Ishikawa (cell line): ENCODE measurements around the gene HSD11B1.

Experiments
- CEBPB ChIP-seq: IDR thresholded peaks from 2 replicates; pipeline ENCODE4 v1.6.1; 2012
- CREB1 ChIP-seq: IDR thresholded peaks from 2 replicates; pipeline ENCODE4 v1.6.1; 2012; ENCODE audit warnings: low read depth
- EGR1 ChIP-seq: IDR thresholded peaks from 2 replicates; pipeline ENCODE4 v1.6.1; 2012
- EP300 ChIP-seq: IDR thresholded peaks from 2 replicates; pipeline ENCODE4 v1.6.1; 2012; ENCODE audit warnings: borderline replicate concordance
- FOXM1 ChIP-seq: IDR thresholded peaks from 2 replicates; pipeline ENCODE4 v1.6.1; 2012; ENCODE audit warnings: low read depth, borderline replicate concordance
- NFIC ChIP-seq: IDR thresholded peaks from 2 replicates; pipeline ENCODE4 v1.6.1; 2012
- RAD21 ChIP-seq: IDR thresholded peaks from 2 replicates; pipeline ENCODE4 v1.6.1; 2012; ENCODE audit warnings: low read depth
- TAF1 ChIP-seq: IDR thresholded peaks from 2 replicates; pipeline ENCODE4 v1.6.1; 2012; ENCODE audit warnings: low read depth, mild to moderate bottlenecking
- TCF12 ChIP-seq: IDR thresholded peaks from 2 replicates; pipeline ENCODE4 v1.6.1; 2012; ENCODE audit warnings: low read depth
- TEAD4 ChIP-seq: IDR thresholded peaks from 2 replicates; pipeline ENCODE4 v1.6.1; 2012
- YY1 ChIP-seq: IDR thresholded peaks from 2 replicates; pipeline ENCODE4 v1.6.1; 2012; ENCODE audit warnings: low read depth
- ZBTB7A ChIP-seq: IDR thresholded peaks from 2 replicates; pipeline ENCODE4 v1.6.1; 2012; ENCODE audit warnings: low read depth
- TF ChIP-seq, protein P1 (sequence below): IDR thresholded peaks from 2 replicates; pipeline ENCODE4 v1.6.1; 2012
- TF ChIP-seq, protein P2 (sequence below): IDR thresholded peaks from 2 replicates; pipeline ENCODE4 v1.6.1; 2012; ENCODE audit warnings: low read depth, mild to moderate bottlenecking
- TF ChIP-seq, protein P3 (sequence below): IDR thresholded peaks from 2 replicates; pipeline ENCODE4 v1.6.1; 2012

The HSD11B1 gene

DNA sequence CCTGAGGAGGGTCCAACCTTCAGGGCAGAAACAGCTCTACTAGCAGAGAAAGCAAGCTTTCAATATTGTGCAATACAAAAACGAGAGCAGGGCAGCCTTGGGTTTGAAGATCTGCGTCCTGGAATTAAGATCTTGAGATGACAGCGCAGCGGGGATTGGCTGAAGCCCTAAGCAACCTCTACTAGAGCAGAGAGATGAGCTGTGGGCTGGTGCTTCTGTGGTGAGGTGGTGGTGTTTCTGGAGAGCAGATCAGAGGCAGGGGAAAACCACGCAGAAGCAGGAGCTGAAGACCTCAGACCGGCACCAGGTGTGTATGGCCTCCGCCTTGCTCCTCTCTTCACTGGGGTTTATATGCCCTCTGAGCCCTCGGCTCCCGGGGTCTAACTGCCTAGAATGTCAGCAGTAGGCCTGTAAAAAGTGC is 63.7 kb downstream of the HSD11B1 start:
- TF ChIP-seq TCF12 (no peak), ZBTB7A (no peak), NFIC (no peak), CEBPB (no peak), EP300 (no peak), CREB1 (no peak), EGR1 (no peak)
- TF ChIP-seq, protein P1, sequence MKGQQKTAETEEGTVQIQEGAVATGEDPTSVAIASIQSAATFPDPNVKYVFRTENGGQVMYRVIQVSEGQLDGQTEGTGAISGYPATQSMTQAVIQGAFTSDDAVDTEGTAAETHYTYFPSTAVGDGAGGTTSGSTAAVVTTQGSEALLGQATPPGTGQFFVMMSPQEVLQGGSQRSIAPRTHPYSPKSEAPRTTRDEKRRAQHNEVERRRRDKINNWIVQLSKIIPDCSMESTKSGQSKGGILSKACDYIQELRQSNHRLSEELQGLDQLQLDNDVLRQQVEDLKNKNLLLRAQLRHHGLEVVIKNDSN = no peak
- TF ChIP-seq, protein P2, sequence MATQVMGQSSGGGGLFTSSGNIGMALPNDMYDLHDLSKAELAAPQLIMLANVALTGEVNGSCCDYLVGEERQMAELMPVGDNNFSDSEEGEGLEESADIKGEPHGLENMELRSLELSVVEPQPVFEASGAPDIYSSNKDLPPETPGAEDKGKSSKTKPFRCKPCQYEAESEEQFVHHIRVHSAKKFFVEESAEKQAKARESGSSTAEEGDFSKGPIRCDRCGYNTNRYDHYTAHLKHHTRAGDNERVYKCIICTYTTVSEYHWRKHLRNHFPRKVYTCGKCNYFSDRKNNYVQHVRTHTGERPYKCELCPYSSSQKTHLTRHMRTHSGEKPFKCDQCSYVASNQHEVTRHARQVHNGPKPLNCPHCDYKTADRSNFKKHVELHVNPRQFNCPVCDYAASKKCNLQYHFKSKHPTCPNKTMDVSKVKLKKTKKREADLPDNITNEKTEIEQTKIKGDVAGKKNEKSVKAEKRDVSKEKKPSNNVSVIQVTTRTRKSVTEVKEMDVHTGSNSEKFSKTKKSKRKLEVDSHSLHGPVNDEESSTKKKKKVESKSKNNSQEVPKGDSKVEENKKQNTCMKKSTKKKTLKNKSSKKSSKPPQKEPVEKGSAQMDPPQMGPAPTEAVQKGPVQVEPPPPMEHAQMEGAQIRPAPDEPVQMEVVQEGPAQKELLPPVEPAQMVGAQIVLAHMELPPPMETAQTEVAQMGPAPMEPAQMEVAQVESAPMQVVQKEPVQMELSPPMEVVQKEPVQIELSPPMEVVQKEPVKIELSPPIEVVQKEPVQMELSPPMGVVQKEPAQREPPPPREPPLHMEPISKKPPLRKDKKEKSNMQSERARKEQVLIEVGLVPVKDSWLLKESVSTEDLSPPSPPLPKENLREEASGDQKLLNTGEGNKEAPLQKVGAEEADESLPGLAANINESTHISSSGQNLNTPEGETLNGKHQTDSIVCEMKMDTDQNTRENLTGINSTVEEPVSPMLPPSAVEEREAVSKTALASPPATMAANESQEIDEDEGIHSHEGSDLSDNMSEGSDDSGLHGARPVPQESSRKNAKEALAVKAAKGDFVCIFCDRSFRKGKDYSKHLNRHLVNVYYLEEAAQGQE = no peak
- TF ChIP-seq, protein P3, sequence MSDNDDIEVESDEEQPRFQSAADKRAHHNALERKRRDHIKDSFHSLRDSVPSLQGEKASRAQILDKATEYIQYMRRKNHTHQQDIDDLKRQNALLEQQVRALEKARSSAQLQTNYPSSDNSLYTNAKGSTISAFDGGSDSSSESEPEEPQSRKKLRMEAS = no peak

DNA sequence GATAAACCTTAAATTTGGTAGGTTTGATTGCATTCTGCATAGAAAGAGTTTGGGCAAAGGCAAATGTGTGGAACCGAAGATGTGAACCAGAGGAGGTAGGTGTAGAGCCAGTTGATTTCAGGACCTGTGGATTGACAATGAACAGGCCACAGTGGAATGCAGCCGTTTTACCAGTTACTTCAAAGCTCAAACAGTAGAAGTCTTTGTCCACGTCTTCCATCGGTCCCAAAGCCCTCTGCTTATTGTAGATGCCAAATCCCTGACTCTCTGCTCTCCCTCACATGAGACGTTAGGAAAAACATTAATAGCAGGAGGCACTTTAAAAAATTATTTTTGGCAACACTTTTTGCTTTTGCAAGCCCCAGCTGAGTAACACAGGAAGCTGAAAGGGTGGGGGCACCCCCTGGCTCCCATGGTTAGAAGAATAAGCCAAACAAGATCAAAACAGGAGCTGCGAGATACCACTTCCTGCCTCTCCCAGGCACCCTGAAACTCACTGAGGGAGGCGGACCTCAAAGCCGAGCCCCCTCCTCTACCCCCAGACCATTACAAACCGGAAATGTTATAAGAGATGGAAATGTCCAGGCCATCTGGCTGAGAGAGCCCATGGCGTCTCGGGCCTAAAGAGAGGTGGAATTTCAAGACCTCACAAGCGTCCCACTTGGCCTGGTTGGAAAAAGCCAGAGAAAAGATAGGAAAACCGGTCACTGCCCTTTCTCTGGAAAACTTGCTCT is 64.7 kb downstream of the HSD11B1 start:
- TF ChIP-seq EP300 (no peak), ZBTB7A (no peak), FOXM1 (no peak), CEBPB (no peak), EGR1 (no peak)
- TF ChIP-seq, protein P2 = no peak
- TF ChIP-seq, protein P1 = no peak

DNA sequence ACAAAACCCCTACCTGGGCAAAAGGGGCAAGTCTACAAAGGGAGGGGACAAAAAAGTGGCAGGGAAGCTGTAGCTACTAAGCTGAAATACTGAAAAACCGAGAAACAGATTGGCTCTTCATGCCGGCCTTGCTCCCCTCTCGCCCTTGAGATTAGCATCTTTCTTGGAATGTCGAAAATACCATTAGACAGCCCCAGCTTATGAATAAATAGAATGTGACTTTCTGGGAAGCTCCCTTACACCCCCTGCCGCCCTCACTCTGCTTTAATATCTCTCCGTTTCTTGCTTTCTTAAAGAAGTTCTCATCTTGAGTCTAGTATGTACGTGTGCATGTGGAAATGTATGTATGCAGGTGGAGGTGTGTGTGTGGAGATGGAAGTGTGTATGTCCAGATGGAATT is 65.3 kb downstream of the HSD11B1 start:
- TF ChIP-seq CREB1 = no peak

DNA sequence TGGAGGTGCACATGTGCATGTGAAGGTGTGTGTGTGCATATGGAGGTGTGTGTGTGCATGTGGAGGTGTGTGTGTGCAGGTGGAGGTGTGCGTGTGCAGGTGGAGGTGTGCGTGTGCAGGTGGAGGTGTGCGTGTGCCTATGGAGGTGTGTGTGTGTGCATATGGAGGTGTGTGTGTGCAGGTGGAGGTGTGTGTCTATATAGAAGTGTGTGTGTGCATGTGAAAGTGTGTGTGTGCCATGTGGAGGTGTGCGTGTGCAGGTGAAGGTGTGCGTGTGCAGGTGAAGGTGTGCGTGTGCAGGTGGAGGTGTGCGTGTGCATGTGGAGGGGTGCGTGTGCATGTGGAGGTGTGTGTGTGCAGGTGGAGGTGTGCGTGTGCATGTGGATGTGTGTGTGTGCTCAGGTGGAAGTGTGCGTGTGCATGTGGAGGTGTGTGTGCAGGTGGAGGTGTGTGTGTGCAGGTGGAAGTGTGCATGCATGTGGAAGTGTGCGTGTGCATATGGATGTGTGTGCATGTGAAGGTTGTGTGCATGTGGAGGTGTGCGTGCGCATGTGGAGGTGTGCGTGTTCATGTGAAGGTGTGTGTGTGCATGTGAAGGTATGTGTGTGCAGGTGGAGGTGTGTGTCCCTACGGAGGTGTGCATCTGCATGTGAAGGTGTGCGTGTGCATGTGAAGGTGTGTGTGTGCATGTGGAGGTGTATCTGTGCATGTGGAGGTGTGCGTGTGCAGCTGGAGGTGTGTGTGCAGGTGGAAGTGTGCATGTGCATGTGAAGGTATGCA is 66.2 kb downstream of the HSD11B1 start:
- no peak for TF ChIP-seq NFIC

DNA sequence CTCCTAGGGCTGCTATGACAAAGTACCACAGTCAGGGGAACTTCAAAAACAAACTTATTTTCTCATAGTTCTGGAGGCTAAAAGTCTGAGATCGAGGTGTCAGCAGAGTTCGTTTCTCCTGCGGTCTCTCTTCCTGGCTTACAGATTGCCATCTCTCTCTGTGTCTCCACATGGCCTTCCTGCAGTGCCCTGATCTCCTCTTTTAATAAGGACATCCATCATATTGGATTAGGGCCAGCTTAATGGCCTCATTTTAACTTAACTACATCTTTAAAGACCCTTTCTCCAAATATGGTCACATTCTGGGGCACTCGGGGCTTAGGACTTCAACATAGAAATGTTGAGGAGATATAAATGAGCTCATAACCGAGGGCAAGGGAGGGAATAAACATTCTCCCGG is 67.5 kb downstream of the HSD11B1 start:
- TF ChIP-seq CREB1 (no peak), TCF12 (no peak), FOXM1 (no peak), EGR1 (no peak), EP300 (no peak)

DNA sequence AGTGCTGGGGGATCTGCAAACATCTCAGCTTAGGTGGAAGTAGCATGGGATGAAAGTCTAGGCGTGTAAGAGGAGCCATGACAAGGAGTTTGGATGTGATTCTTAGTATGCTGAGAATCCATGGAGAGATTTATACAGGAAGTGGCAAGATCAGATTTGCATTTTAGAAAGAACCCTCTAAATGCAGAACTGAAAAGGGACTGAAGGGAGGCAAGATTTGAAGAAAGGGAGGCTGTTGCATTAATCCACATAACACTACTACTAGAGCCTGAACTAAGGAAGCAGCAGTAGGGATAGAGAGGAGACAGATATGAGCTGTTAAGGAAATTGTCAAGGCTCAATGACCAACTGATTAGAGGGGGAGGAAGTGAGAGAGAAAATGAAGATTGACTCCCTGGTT is 69.9 kb downstream of the HSD11B1 start:
- no peak for TF ChIP-seq ZBTB7A
- no peak for TF ChIP-seq YY1
- no peak for TF ChIP-seq CEBPB
- TF ChIP-seq TCF12 = no peak
- TF ChIP-seq, protein P1 = no peak
- no peak for TF ChIP-seq TEAD4
- no peak for TF ChIP-seq RAD21
- TF ChIP-seq TAF1 = no peak
- no peak for TF ChIP-seq CREB1
- TF ChIP-seq FOXM1 = no peak
- TF ChIP-seq EP300 = no peak

DNA sequence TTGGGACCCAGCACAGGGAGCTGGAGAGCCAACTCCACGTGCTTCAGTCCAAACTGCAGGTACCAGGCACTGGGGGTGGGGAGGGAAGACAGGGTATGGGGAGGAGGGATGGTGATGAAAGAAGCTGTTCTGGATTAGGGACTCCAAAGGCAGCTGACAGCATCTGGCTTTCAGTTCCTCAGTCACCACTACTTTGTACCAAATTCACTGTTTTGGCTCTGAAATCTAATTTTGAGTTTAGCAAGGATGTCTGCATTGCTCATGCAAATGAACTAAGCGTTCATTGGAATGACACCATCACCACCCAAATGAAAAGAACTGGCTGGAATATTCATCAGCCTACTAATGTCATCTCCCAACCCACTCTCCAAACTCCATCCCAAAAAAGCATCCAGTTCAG is 71.0 kb downstream of the HSD11B1 start:
- TF ChIP-seq TCF12 (no peak), CEBPB (no peak), FOXM1 (no peak), EP300 (no peak), TAF1 (no peak), YY1 (no peak), ZBTB7A (no peak), RAD21 (no peak)
- TF ChIP-seq, protein P1 = no peak
- TF ChIP-seq, protein P2 = no peak
